ENCODE measurements around the gene MNT. TPM values are rescaled to one million over a fixed set of nuclear protein-coding genes. Genes with fewer than 3 reads are reported as not detected.

Gene MNT
- polyA plus RNA-seq, 2 of the 4 experiments (the other 2 are of a cell fraction), result 4.5 to 25.9 TPM

DNA sequence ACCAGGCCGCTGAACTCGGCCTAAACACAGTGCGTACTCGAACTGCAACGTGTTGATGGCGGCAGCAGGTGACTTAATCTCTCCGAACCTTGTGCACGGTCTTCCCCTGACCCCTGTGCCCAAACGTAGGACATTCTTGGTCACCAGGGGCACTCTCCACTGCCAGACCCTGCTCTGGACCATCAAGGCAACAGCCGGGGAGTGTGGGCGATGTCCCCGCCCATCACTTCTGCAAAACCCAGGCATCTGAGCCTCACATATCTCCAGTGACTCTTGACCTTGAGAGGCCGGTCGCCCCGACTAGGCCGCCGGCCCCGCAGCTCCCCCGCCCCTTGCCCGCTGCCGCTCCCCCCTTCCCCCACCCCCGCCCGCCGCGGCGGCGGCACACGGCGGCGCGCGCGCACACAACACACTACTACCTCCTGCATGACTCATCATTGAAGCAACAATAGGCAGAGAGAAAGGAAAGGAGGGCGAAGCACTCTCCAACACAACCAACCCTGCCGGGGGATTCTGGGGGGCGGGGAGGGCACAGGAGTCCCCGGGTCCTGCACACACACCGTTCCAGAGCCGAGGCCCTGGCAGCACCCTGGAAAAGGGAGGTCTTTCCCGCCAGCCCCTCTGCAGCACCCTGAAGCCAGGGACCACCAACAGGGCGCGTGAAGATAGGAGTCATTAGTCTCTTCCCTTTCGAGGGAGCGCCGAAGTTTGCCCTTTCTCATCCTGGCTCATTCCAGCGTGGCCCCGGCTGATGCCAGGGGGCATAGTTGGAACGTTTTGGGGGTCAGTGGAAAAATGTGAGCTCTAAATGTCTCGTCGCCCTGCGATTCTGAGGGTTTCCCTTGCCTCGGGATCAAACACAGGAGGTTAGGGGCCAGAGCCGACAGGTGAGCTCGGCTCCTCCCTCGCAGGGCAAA lies 1.9 kb downstream of the MNT start:
- Histone ChIP-seq H3K9me3 (no peaks in the 10 kb centered on the region), H3K4me2 (peak overlapping the region; percentile 99), H3K4me1 (peaks cover 59% of the 10 kb centered on the region), H3K4me3 (peak overlapping the region; percentile 99), H3K27ac (peak overlapping the region; percentile 95 to 97)
- POLR2A ChIA-PET, result interaction anchor here (0.8 to 1.4 kb wide), 4 partner anchors 11 to 17 kb away, joined by 3 to 9 read pairs (median 7); no protein-coding TSS in a partner anchor
- 25% methylated on average over 34 of the region's 55 CpGs for WGBS (ENCODE audit: missing lambda C conversion rate)
- CTCF ChIA-PET, result interaction anchor here (0.6 to 28.1 kb wide), 4 partner anchors 14 to 215 kb away, joined by 3 to 1099 read pairs (median 60); no protein-coding TSS in a partner anchor
- ATAC-seq (peak; percentile 1; a peak in 1 of 6 replicates), FAIRE-seq (no peak), DNase-seq (ENCODE audit: low read depth in 1 of 2, low spot score in 1 of 2) (peak; percentile 75 to 82)
- TF ChIP-seq RAD21 (conservative IDR thresholded peaks at IDR 0.05 in 1 of 2, IDR thresholded peaks at IDR 0.05 in 1 of 2) (no peak), FOSB (CRISPR knock-in tag; IDR thresholded peaks at IDR 0.05) (peak; percentile 71; the same call in 1 of the 2 replicates), HOXB5 (CRISPR knock-in tag; IDR thresholded peaks at IDR 0.05) (0 out of 2 replicates have a peak, but pooled peaks have one; percentile 16), EHF (CRISPR knock-in tag; IDR thresholded peaks at IDR 0.05) (peak; percentile 40; the same call in 1 of the 2 replicates), RCOR1 (IDR thresholded peaks at IDR 0.05; ENCODE audit: low read depth, low read length) (0 out of 2 replicates have a peak, but pooled peaks have one; percentile 26), BHLHE40 (IDR thresholded peaks at IDR 0.05; ENCODE audit: low read depth, low read length) (0 out of 2 replicates have a peak, but pooled peaks have one; percentile 8), NR3C1 (IDR thresholded peaks at IDR 0.05) (no peak), REST (IDR thresholded peaks at IDR 0.05) (no peak; the same call in 1 of the 2 replicates), FOSL2 (IDR thresholded peaks at IDR 0.05) (peak; percentile 62; the same call in 1 of the 2 replicates), FOSL2 (CRISPR knock-in tag; IDR thresholded peaks at IDR 0.05) (peak; percentile 94), POLR2AphosphoS2 (conservative IDR thresholded peaks at IDR 0.05; ENCODE audit: low read length) (peak; percentile 43), KDM5A (IDR thresholded peaks at IDR 0.05) (no peak), MYC (IDR thresholded peaks at IDR 0.05; ENCODE audit: borderline replicate concordance, low read length) (peak; percentile 44; the same call in 1 of the 2 replicates), HOXA7 (CRISPR knock-in tag; IDR thresholded peaks at IDR 0.05) (peak; percentile 73; the same call in 1 of the 2 replicates), HEYL (CRISPR knock-in tag; IDR thresholded peaks at IDR 0.05) (0 out of 2 replicates have a peak, but pooled peaks have one; percentile 68), CEBPB (IDR thresholded peaks at IDR 0.05) (peak in 1 of 2 experiments; percentile 32; a peak in 1 of 4 replicates), BCL3 (IDR thresholded peaks at IDR 0.05) (no peak), CHD4 (IDR thresholded peaks at IDR 0.05; ENCODE audit: borderline replicate concordance) (no peak), TP53 (CRISPR knock-in tag; IDR thresholded peaks at IDR 0.05) (peak; percentile 68; the same call in 1 of the 2 replicates), ZFP36 (IDR thresholded peaks at IDR 0.05; ENCODE audit: borderline replicate concordance, partially characterized antibody) (no peak), TFCP2L1 (CRISPR knock-in tag; IDR thresholded peaks at IDR 0.05) (peak; percentile 90)
- TF ChIP-seq, protein P1, sequence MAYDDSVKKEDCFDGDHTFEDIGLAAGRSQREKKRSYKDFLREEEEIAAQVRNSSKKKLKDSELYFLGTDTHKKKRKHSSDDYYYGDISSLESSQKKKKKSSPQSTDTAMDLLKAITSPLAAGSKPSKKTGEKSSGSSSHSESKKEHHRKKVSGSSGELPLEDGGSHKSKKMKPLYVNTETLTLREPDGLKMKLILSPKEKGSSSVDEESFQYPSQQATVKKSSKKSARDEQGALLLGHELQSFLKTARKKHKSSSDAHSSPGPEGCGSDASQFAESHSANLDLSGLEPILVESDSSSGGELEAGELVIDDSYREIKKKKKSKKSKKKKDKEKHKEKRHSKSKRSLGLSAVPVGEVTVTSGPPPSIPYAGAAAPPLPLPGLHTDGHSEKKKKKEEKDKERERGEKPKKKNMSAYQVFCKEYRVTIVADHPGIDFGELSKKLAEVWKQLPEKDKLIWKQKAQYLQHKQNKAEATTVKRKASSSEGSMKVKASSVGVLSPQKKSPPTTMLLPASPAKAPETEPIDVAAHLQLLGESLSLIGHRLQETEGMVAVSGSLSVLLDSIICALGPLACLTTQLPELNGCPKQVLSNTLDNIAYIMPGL (CRISPR knock-in tag; IDR thresholded peaks at IDR 0.05; ENCODE audit: borderline replicate concordance), result no peak
- TF ChIP-seq, protein P2, sequence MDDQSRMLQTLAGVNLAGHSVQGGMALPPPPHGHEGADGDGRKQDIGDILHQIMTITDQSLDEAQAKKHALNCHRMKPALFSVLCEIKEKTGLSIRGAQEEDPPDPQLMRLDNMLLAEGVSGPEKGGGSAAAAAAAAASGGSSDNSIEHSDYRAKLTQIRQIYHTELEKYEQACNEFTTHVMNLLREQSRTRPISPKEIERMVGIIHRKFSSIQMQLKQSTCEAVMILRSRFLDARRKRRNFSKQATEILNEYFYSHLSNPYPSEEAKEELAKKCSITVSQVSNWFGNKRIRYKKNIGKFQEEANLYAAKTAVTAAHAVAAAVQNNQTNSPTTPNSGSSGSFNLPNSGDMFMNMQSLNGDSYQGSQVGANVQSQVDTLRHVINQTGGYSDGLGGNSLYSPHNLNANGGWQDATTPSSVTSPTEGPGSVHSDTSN (IDR thresholded peaks at IDR 0.05), result 0 out of 2 replicates have a peak, but pooled peaks have one; percentile 38
- TF ChIP-seq, protein P3, sequence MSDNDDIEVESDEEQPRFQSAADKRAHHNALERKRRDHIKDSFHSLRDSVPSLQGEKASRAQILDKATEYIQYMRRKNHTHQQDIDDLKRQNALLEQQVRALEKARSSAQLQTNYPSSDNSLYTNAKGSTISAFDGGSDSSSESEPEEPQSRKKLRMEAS (IDR thresholded peaks at IDR 0.05), result peak; percentile 80; the same call in 1 of the 2 replicates
